OCI-LY3 (cell line): ENCODE data around the gene C2orf72.
"Not testable (repeated sequence)": the region's sequence is repeated elsewhere in the genome, so short reads cannot be mapped to it uniquely, and the experiment has no call there.

Experiments
- H2AFZ ChIP-seq: fragments of 200-600, 300-600 bp; shearing (Covaris generic); 2 replicates; pipeline ENCODE4 v1.6.0; 2014; ENCODE audit warnings: antibody characterized with exemption, low read depth, low read length
- H3K27ac ChIP-seq: fragments of 200-600, 300-600 bp; sonication (generic); 2 replicates; pipeline ENCODE4 v1.5.1; 2014; ENCODE audit warnings: mild to moderate bottlenecking, low read length, moderate library complexity, mixed read lengths
- H3K27me3 ChIP-seq: fragments of 200-600, 300-600 bp; sonication (generic); 2 replicates; pipeline ENCODE4 v1.6.1; 2014; ENCODE audit warnings: low read depth, low read length, mixed read lengths
- H3K36me3 ChIP-seq: fragments of 200-600, 300-600 bp; sonication (generic); replicated peaks from 2 replicates; pipeline ENCODE3; 2014; ENCODE audit warnings: low read depth, low read length, mixed read lengths
- H3K4me1 ChIP-seq: fragments of 300-600, 200-600 bp; sonication (generic); 2 replicates; pipeline ENCODE4 v1.6.1; 2014; ENCODE audit warnings: low read length, mixed read lengths
- H3K4me2 ChIP-seq: fragments of 200-600, 300-600 bp; sonication (generic); 2 replicates; pipeline ENCODE4 v1.6.1; 2014; ENCODE audit warnings: low read length, mixed read lengths
- H3K4me3 ChIP-seq: fragments of 300-600, 200-600 bp; sonication (generic); 2 replicates; pipeline ENCODE4 v1.5.1; 2014; ENCODE audit warnings: antibody characterized with exemption, mild to moderate bottlenecking, low read length, moderate library complexity
- H3K79me2 ChIP-seq: fragments of 300-600, 200-600 bp; shearing (Covaris generic); 2 replicates; pipeline ENCODE4 v1.6.1; 2014; ENCODE audit warnings: mild to moderate bottlenecking, low read length, mixed read lengths
- H3K9ac ChIP-seq: fragments of 300-600, 200-600 bp; shearing (Covaris generic); 2 replicates; pipeline ENCODE4 v1.6.0; 2014; ENCODE audit warnings: mild to moderate bottlenecking, low read length, moderate library complexity
- H3K9me3 ChIP-seq: fragments of 200-600, 300-600 bp; shearing (Covaris generic); 2 replicates; pipeline ENCODE4 v1.6.1; 2014; ENCODE audit warnings: low read length, mixed read lengths; ENCODE audit not compliant: insufficient read depth
- H4K20me1 ChIP-seq: fragments of 200-600, 300-600 bp; sonication (generic); 2 replicates; pipeline ENCODE4 v1.6.1; 2016; ENCODE audit warnings: low read length, mixed read lengths; ENCODE audit not compliant: insufficient read depth
- CTCF ChIP-seq: fragments of 200-600, 300-600 bp; sonication (generic); IDR thresholded peaks from 2 replicates; pipeline ENCODE4 v1.5.1; 2014; ENCODE audit warnings: antibody characterized with exemption, low read length, low read depth
- EZH2phosphoT487 ChIP-seq: fragments of 200-600 bp; shearing (Covaris generic); IDR thresholded peaks from 2 replicates; pipeline ENCODE4 v1.6.1; 2018; ENCODE audit warnings: antibody characterized with exemption, mixed run types, low read depth

C2orf72 gene

DNA sequence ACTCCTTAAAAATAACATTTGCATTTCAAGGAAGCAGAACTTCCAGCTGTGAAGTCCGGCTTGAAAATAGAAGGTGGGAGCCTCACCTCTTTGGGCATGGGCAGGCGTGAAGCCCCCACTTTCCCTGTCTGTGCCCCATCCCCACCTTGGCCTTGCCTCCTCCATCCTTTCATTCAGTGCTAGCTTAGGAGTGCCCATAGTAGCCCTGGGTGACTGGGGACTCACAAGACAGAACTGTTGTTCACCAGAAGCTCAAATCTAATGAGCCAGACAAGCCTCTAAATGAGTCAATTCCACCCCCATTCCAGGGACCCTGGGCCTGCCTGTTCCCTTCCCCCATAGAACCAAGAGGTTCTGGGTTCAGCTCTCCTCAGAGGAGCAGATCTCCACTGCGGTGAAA lies 21.4 kb upstream of the C2orf72 start:
- H3K9ac ChIP-seq, result no peak overlapping the region
- H2AFZ ChIP-seq, result no peak overlapping the region
- no peaks in the 10 kb centered on the region for H3K36me3 ChIP-seq
- H3K9me3 ChIP-seq, result no peaks in the 10 kb centered on the region
- no peaks in the 10 kb centered on the region for H4K20me1 ChIP-seq
- H3K4me3 ChIP-seq, result no peak overlapping the region
- H3K79me2 ChIP-seq, result no peaks in the 10 kb centered on the region
- H3K27ac ChIP-seq, result no peak overlapping the region
- TF ChIP-seq EZH2phosphoT487 (no peak), CTCF (no peak)
- H3K4me1 ChIP-seq, result no peaks in the 10 kb centered on the region
- H3K4me2 ChIP-seq, result no peak overlapping the region
- H3K27me3 ChIP-seq, result no peaks in the 10 kb centered on the region

GRCh38 chr2:231016566-231017230 lies 20.6 kb upstream of the C2orf72 start:
- TF ChIP-seq EZH2phosphoT487 (no peak), CTCF (no peak)
- H3K79me2 ChIP-seq, result no peaks in the 10 kb centered on the region
- no peaks in the 10 kb centered on the region for H3K9me3 ChIP-seq
- no peaks in the 10 kb centered on the region for H3K4me1 ChIP-seq
- H2AFZ ChIP-seq, result no peak overlapping the region
- H3K4me3 ChIP-seq, result no peak overlapping the region
- H3K9ac ChIP-seq, result no peak overlapping the region
- no peaks in the 10 kb centered on the region for H3K27me3 ChIP-seq
- H3K27ac ChIP-seq, result no peak overlapping the region
- no peaks in the 10 kb centered on the region for H3K36me3 ChIP-seq
- H4K20me1 ChIP-seq, result no peaks in the 10 kb centered on the region
- no peak overlapping the region for H3K4me2 ChIP-seq

- Histone ChIP-seq H3K4me1 (no peaks in the 10 kb centered on the region), H3K9me3 (no peaks in the 10 kb centered on the region), H3K4me2 (no peak overlapping the region), H2AFZ (no peak overlapping the region), H4K20me1 (no peaks in the 10 kb centered on the region), H3K27me3 (no peaks in the 10 kb centered on the region), H3K4me3 (no peak overlapping the region), H3K27ac (no peak overlapping the region), H3K9ac (no peak overlapping the region), H3K79me2 (no peaks in the 10 kb centered on the region), H3K36me3 (no peaks in the 10 kb centered on the region)
- TF ChIP-seq CTCF, result no peak
- no peak for TF ChIP-seq EZH2phosphoT487
Observed at GRCh38 chr2:231017231-231017598, 20.1 kb upstream of the C2orf72 start.

GRCh38 chr2:231018184-231018583 lies 19.1 kb upstream of the C2orf72 start:
- Histone ChIP-seq H3K9ac (no peak overlapping the region), H3K4me3 (no peak overlapping the region), H2AFZ (no peak overlapping the region), H3K36me3 (no peaks in the 10 kb centered on the region), H4K20me1 (no peaks in the 10 kb centered on the region), H3K4me2 (no peak overlapping the region), H3K9me3 (no peaks in the 10 kb centered on the region), H3K27ac (no peak overlapping the region), H3K27me3 (no peaks in the 10 kb centered on the region), H3K79me2 (no peaks in the 10 kb centered on the region), H3K4me1 (no peaks in the 10 kb centered on the region)
- TF ChIP-seq EZH2phosphoT487 (no peak), CTCF (no peak)

DNA sequence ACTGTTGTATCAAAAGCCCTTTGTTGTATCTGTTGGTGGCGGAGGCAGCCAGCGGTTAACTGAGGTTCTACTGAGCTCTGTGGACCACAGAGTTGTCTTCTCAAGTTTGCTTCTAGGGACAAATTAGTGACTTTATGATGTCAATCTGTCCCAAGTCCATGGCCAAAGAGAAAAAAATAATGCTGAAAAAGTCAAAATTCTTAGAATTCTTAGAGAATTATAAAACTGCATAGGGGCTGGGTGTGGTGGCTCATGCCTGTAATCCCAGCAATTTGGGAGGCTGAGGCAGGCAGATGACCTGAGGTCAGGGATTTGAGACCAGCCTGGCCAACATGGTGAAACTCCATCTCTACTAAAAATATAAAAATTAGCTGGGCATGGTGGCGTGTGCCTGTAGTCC lies 12.3 kb upstream of the C2orf72 start:
- H3K4me3 ChIP-seq, H3K27me3 ChIP-seq, H3K4me2 ChIP-seq, H3K9me3 ChIP-seq, H3K9ac ChIP-seq, H4K20me1 ChIP-seq, H3K4me1 ChIP-seq, H3K27ac ChIP-seq, H3K36me3 ChIP-seq, H3K79me2 ChIP-seq, H2AFZ ChIP-seq: not testable (repeated sequence)
